ENCODE measurements around the gene RMDN2. TPM values are rescaled to one million over a fixed set of nuclear protein-coding genes. Genes with fewer than 3 reads are reported as not detected.

The RMDN2 gene
- total RNA-seq, 1 experiment from 2014 or later = 3.0 TPM

DNA sequence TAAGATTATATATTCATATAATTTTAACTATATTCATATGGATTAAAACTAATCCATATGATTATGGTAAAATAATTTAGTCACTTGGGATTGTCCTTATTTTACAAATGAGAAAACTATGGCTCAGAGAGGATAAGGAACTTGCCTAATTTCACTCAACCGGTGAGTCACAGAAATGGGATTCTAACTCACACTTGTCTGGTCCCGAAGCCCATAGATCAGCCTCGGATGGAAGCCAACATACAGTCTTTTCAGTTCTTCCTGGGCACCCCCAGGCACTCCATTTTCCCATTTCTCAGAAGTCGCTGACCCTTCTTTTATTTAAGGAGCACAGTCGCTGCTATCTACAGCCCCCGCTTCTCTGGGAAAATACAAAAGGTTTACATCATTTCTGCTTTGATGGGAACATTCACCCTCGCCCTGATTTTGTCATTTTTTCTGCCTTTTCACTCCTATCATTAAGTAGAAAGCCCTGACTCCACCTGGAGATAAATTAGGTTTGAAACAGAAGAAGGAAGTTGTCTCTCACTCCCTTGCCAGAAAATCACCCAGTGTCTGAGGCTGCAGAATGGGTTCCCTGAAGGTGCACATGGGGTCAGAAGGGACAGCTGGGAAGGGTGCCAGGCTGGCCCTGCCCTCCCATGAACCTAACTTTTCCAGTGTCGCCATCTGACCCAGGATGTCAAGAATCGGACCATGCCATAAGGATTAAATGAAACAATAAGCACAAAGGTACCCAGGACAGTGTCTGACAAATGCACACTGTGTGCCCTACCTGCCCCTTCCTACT, 114.2 kb downstream of the RMDN2 start:
- Histone ChIP-seq H3K27ac (ENCODE audit: low read depth, low read length, poor library complexity, severe bottlenecking) (no peak overlapping the region), H3K4me3 (ENCODE audit: low read depth, low read length, poor library complexity, severe bottlenecking) (no peak overlapping the region), H3K36me3 (ENCODE audit: insufficient read depth, low read length, poor library complexity, severe bottlenecking) (no peaks in the 10 kb centered on the region), H3K4me1 (ENCODE audit: insufficient read depth, low read length, poor library complexity, severe bottlenecking) (no peaks in the 10 kb centered on the region), H3K27me3 (replicated peaks; ENCODE audit: insufficient read depth, low read depth, low read length, poor library complexity) (peaks cover 22% of the 10 kb centered on the region), H3K9me3 (ENCODE audit: low read depth, low read length, poor library complexity, severe bottlenecking) (no peaks in the 10 kb centered on the region)
- ChIA-PET POLR2A (ENCODE audit: low non-redundant PET) (no interaction called here), CTCF (interaction anchor here (0.7 kb wide), 1 partner anchor 207 kb away, joined by 6 read pairs; no protein-coding TSS in a partner anchor)
- no TSS peak for BruUV-seq (replicated peaks)
- intact Hi-C loops (cut with micrococcal nuclease; ENCODE audit: unreplicated experiment) = no loop called here
- TF ChIP-seq EZH2 (IDR thresholded peaks at IDR 0.05; ENCODE audit: borderline replicate concordance, low read depth, low read length, poor library complexity, severe bottlenecking) = no peak
- TF ChIP-seq, protein P1, sequence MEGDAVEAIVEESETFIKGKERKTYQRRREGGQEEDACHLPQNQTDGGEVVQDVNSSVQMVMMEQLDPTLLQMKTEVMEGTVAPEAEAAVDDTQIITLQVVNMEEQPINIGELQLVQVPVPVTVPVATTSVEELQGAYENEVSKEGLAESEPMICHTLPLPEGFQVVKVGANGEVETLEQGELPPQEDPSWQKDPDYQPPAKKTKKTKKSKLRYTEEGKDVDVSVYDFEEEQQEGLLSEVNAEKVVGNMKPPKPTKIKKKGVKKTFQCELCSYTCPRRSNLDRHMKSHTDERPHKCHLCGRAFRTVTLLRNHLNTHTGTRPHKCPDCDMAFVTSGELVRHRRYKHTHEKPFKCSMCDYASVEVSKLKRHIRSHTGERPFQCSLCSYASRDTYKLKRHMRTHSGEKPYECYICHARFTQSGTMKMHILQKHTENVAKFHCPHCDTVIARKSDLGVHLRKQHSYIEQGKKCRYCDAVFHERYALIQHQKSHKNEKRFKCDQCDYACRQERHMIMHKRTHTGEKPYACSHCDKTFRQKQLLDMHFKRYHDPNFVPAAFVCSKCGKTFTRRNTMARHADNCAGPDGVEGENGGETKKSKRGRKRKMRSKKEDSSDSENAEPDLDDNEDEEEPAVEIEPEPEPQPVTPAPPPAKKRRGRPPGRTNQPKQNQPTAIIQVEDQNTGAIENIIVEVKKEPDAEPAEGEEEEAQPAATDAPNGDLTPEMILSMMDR (conservative IDR thresholded peaks at IDR 0.05; ENCODE audit: low read depth, low read length) = no peak
- no peak for DNase-seq (ENCODE audit: low spot score)

DNA sequence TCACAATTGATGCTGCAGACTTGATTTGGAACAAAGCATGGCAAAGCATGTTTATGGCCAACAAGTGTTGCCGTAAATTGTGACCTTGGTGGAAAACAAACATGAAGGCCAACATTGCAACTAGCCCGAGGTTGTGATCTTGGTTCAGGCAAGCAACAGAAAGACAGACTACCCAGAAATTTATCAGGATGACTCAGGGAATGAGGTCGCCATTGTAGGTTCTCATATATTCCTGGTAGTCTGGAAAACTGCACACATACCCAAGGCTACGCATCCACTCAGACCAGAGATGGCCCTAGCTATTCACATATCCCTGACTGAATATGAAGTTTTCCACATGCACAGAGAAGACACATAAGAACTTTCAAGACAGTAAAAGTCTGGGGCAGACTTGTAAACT, 120.7 kb downstream of the RMDN2 start:
- no peak overlapping the region for H3K27ac ChIP-seq (ENCODE audit: low read depth, low read length, poor library complexity, severe bottlenecking)
- H3K9me3 ChIP-seq (ENCODE audit: low read depth, low read length, poor library complexity, severe bottlenecking) = no peaks in the 10 kb centered on the region
- BruUV-seq (replicated peaks) = no TSS peak
- ChIA-PET CTCF (interaction anchor here (0.6 kb wide), 1 partner anchor 31 kb away, joined by 6 read pairs; no protein-coding TSS in a partner anchor), POLR2A (ENCODE audit: low non-redundant PET) (interaction anchor here (0.6 kb wide), 1 partner anchor 426 kb away, joined by 4 read pairs; no protein-coding TSS in a partner anchor)
- peaks cover 4% of the 10 kb centered on the region for H3K27me3 ChIP-seq (replicated peaks; ENCODE audit: insufficient read depth, low read depth, low read length, poor library complexity)
- intact Hi-C loops (cut with micrococcal nuclease; ENCODE audit: unreplicated experiment) = no loop called here
- H3K4me3 ChIP-seq (ENCODE audit: low read depth, low read length, poor library complexity, severe bottlenecking) = no peak overlapping the region
- TF ChIP-seq, protein P1 (conservative IDR thresholded peaks at IDR 0.05; ENCODE audit: low read depth, low read length) = no peak
- no peak for TF ChIP-seq EZH2 (IDR thresholded peaks at IDR 0.05; ENCODE audit: borderline replicate concordance, low read depth, low read length, poor library complexity, severe bottlenecking)
- no peaks in the 10 kb centered on the region for H3K4me1 ChIP-seq (ENCODE audit: insufficient read depth, low read length, poor library complexity, severe bottlenecking)
- H3K36me3 ChIP-seq (ENCODE audit: insufficient read depth, low read length, poor library complexity, severe bottlenecking) = no peaks in the 10 kb centered on the region
- DNase-seq (ENCODE audit: low spot score) = no peak

DNA sequence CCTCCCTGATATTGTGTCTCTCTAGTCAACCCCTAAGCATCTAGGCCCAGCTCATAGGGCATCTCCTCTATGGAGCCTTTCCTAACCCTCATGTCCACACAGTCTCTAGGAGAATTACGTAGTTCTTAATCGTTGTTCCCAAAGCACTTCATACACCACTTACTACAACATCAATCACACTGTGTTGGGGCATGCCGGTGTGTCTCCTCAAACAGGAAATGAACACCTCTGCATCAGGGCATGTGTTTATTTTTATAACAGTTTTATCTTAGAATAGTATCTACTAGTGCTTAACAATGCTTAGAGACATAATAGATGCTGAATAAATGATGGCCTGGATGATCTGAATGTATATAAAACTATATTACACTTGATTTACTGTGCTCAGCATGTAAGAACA, 131.1 kb downstream of the RMDN2 start:
- no peaks in the 10 kb centered on the region for H3K4me1 ChIP-seq (ENCODE audit: insufficient read depth, low read length, poor library complexity, severe bottlenecking)
- POLR2A ChIA-PET (ENCODE audit: low non-redundant PET) = no interaction called here
- TF ChIP-seq, protein P1 (conservative IDR thresholded peaks at IDR 0.05; ENCODE audit: low read depth, low read length) = no peak
- no peak for TF ChIP-seq EZH2 (IDR thresholded peaks at IDR 0.05; ENCODE audit: borderline replicate concordance, low read depth, low read length, poor library complexity, severe bottlenecking)
- CTCF ChIA-PET = no interaction called here
- no TSS peak for BruUV-seq (replicated peaks)
- no peak for DNase-seq (ENCODE audit: low spot score)
- H3K27ac ChIP-seq (ENCODE audit: low read depth, low read length, poor library complexity, severe bottlenecking) = no peak overlapping the region
- H3K4me3 ChIP-seq (ENCODE audit: low read depth, low read length, poor library complexity, severe bottlenecking) = no peak overlapping the region
- intact Hi-C loops (cut with micrococcal nuclease; ENCODE audit: unreplicated experiment) = no loop called here
- no peaks in the 10 kb centered on the region for H3K9me3 ChIP-seq (ENCODE audit: low read depth, low read length, poor library complexity, severe bottlenecking)
- H3K36me3 ChIP-seq (ENCODE audit: insufficient read depth, low read length, poor library complexity, severe bottlenecking) = no peaks in the 10 kb centered on the region
- peaks cover 7% of the 10 kb centered on the region for H3K27me3 ChIP-seq (replicated peaks; ENCODE audit: insufficient read depth, low read depth, low read length, poor library complexity)

All from A673 (cell line).